H1 (cell line): ENCODE data around the gene ADGB. TPM values are rescaled to one million over a fixed set of nuclear protein-coding genes. Genes with fewer than 3 reads are reported as not detected.

Source experiments
- CTCF ChIA-PET: fragments of 300-600 bp; sonication (Branson Sonifier 250); formaldehyde crosslinking; loops from one replicate; lab custom pipeline; 2021; ENCODE audit not compliant: partially characterized antibody; lab: Charles Lee
- POLR2A ChIA-PET: fragments of 300-600 bp; sonication (Branson Sonifier 250); formaldehyde crosslinking; loops from one replicate; lab custom pipeline; 2021; ENCODE audit warnings: inconsistent platforms; ENCODE audit not compliant: partially characterized antibody; lab: Charles Lee
- DNase-seq, 2 experiments: peaks; one replicate each; pipeline versions ENCODE4 v3.0.0 to v3.0.0-alpha.2; 2010 to 2022; ENCODE audit warnings: low spot score in 2 of 2, low read depth in 1 of 2, mixed read lengths in 1 of 2
- FAIRE-seq: peaks from 2 replicates; lab custom pipeline; 2011; peaks lifted over from hg19 to GRCh38; lab: Jason Lieb, UNC
- H2AFZ ChIP-seq: 2 replicates; pipeline ENCODE4 v1.8.1; 2012; ENCODE audit warnings: low read length, inconsistent platforms
- H2AK5ac ChIP-seq: 2 replicates; pipeline ENCODE4 v1.6.1; 2013; ENCODE audit warnings: low read depth, low read length
- H2BK120ac ChIP-seq: replicated peaks from 2 replicates; pipeline ENCODE3; 2013; ENCODE audit warnings: low read depth, low read length, inconsistent platforms
- H2BK12ac ChIP-seq: 2 replicates; pipeline ENCODE4 v1.6.1; 2013; ENCODE audit warnings: low read depth, low read length
- H2BK15ac ChIP-seq: 2 replicates; pipeline ENCODE4 v1.6.1; 2013; ENCODE audit warnings: low read length
- H2BK20ac ChIP-seq: 2 replicates; pipeline ENCODE4 v1.6.1; 2013; ENCODE audit warnings: low read length
- H2BK5ac ChIP-seq: 2 replicates; pipeline ENCODE4 v1.6.1; 2013; ENCODE audit warnings: low read depth, low read length
- H3K14ac ChIP-seq: 2 replicates; pipeline ENCODE4 v1.6.1; 2013; ENCODE audit warnings: inconsistent platforms; ENCODE audit not compliant: insufficient read length
- H3K18ac ChIP-seq: 2 replicates; pipeline ENCODE4 v1.6.1; 2013; ENCODE audit warnings: low read length; ENCODE audit errors: extremely low read depth
- H3K23ac ChIP-seq: 2 replicates; pipeline ENCODE4 v1.6.1; 2013; ENCODE audit warnings: inconsistent platforms; ENCODE audit not compliant: insufficient read length
- H3K23me2 ChIP-seq: 2 replicates; pipeline ENCODE4 v1.6.1; 2013; ENCODE audit warnings: low read depth, low read length
- H3K27ac ChIP-seq: 2 replicates; pipeline ENCODE4 v1.6.1; 2011; ENCODE audit warnings: low read depth, low read length, inconsistent platforms
- H3K27me3 ChIP-seq, 4 experiments: replicated peaks in 1 of 4; 1 replicate in 1 of 4; 2 replicates in 3 of 4; pipeline versions ENCODE4 v1.6.1 to v1.8.1; 2011 to 2013; ENCODE audit warnings: low read length in 3 of 4, mild to moderate bottlenecking in 3 of 4, inconsistent platforms in 2 of 4, mixed read lengths in 2 of 4, moderate library complexity in 1 of 4; ENCODE audit not compliant: control insufficient read depth in 3 of 4, insufficient read depth in 3 of 4; ENCODE audit errors: extremely low read depth in 1 of 4
- H3K36me3 ChIP-seq, 4 experiments: 2 replicates each; pipeline versions ENCODE4 v1.6.1 to v1.8.1; 2011 to 2013; ENCODE audit warnings: mild to moderate bottlenecking in 4 of 4, low read length in 3 of 4, moderate library complexity in 2 of 4, control low read depth in 1 of 4, inconsistent platforms in 1 of 4; ENCODE audit not compliant: insufficient read depth in 4 of 4, control insufficient read depth in 2 of 4
- H3K4ac ChIP-seq: replicated peaks from 2 replicates; pipeline ENCODE3; 2013; ENCODE audit warnings: low read length, low read depth, mixed read lengths, inconsistent platforms; ENCODE audit not compliant: insufficient read length
- H3K4me1 ChIP-seq, 4 experiments: replicated peaks in 1 of 4; 1 replicate in 1 of 4; 2 replicates in 3 of 4; pipeline versions ENCODE4 v1.6.1 to v1.8.1; 2011 to 2013; ENCODE audit warnings: low read length in 3 of 4, inconsistent platforms in 2 of 4, mixed read lengths in 1 of 4; ENCODE audit not compliant: insufficient read depth in 4 of 4, control insufficient read depth in 3 of 4
- H3K4me2 ChIP-seq, 2 experiments: 2 replicates each; pipeline versions ENCODE4 v1.6.1 to v1.8.1; 2011 to 2013; ENCODE audit warnings: low read depth in 2 of 2, low read length in 2 of 2, control low read depth in 1 of 2, inconsistent platforms in 1 of 2, mild to moderate bottlenecking in 1 of 2; ENCODE audit not compliant: insufficient read depth in 1 of 2
- H3K4me3 ChIP-seq, 4 experiments: fragments of 200-600, 300-600 bp in 1 of 4; sonication (generic), shearing (Covaris generic), sonication (Bioruptor Twin) in 1 of 4; 2 replicates each; pipeline versions ENCODE4 v1.5.1 to v1.8.1; 2011 to 2016; ENCODE audit warnings: low read length in 4 of 4, low read depth in 3 of 4, control low read depth in 2 of 4, inconsistent platforms in 2 of 4, mild to moderate bottlenecking in 2 of 4, mixed read lengths in 1 of 4, moderate library complexity in 1 of 4; ENCODE audit not compliant: insufficient read depth in 2 of 4; ENCODE audit errors: extremely low read depth in 1 of 4
- H3K56ac ChIP-seq: replicated peaks from 2 replicates; pipeline ENCODE3; 2013; ENCODE audit warnings: low read depth, mild to moderate bottlenecking, mixed read lengths, low read length, inconsistent platforms; ENCODE audit not compliant: insufficient read length
- H3K79me1 ChIP-seq: 2 replicates; pipeline ENCODE4 v1.6.1; 2013; ENCODE audit warnings: low read depth, low read length, control low read depth
- H3K79me2 ChIP-seq, 2 experiments: 2 replicates each; pipeline versions ENCODE4 v1.6.1 to v1.8.1; 2012 to 2013; ENCODE audit warnings: low read length in 2 of 2, mild to moderate bottlenecking in 2 of 2, inconsistent platforms in 1 of 2; ENCODE audit not compliant: insufficient read depth in 2 of 2, control insufficient read depth in 1 of 2
- H3K9ac ChIP-seq, 4 experiments: replicated peaks in 1 of 4; 1 replicate in 1 of 4; 2 replicates in 3 of 4; pipeline versions ENCODE4 v1.6.1 to v1.8.1; 2011 to 2013; ENCODE audit warnings: low read depth in 3 of 4, low read length in 3 of 4, control low read depth in 2 of 4, mild to moderate bottlenecking in 2 of 4, moderate library complexity in 2 of 4, inconsistent platforms in 1 of 4; ENCODE audit errors: extremely low read depth in 1 of 4
- H3K9me3 ChIP-seq, 2 experiments: 2 replicates each; pipeline versions ENCODE4 v1.6.1 to v1.8.1; 2012 to 2013; ENCODE audit warnings: mild to moderate bottlenecking in 2 of 2, moderate library complexity in 2 of 2, control low read depth in 1 of 2, inconsistent platforms in 1 of 2, low read depth in 1 of 2, low read length in 1 of 2, mixed read lengths in 1 of 2; ENCODE audit not compliant: insufficient read depth in 2 of 2
- H4K20me1 ChIP-seq, 2 experiments: replicated peaks in 1 of 2; 2 replicates each; pipeline versions ENCODE3 to v1.8.1; 2011 to 2013; ENCODE audit warnings: inconsistent platforms in 2 of 2, low read length in 2 of 2, mild to moderate bottlenecking in 1 of 2; ENCODE audit not compliant: insufficient read depth in 2 of 2, control insufficient read depth in 1 of 2
- H4K5ac ChIP-seq: 2 replicates; pipeline ENCODE4 v1.6.1; 2013; ENCODE audit warnings: low read length, low read depth, mixed read lengths, inconsistent platforms; ENCODE audit not compliant: insufficient read length
- H4K8ac ChIP-seq: 2 replicates; pipeline ENCODE4 v1.8.0; 2013; ENCODE audit warnings: mild to moderate bottlenecking, moderate library complexity, low read length, inconsistent platforms; ENCODE audit not compliant: insufficient read depth; ENCODE audit errors: extremely low read depth
- H4K91ac ChIP-seq: replicated peaks from 2 replicates; pipeline ENCODE3; 2013; ENCODE audit warnings: low read length, mixed read lengths, inconsistent platforms; ENCODE audit not compliant: insufficient read length
- ASH2L ChIP-seq: fragments of 200-600, 300-600 bp; sonication (generic); IDR thresholded peaks from one replicate; pipeline ENCODE4 v1.7.1; 2017; ENCODE audit warnings: low read length
- E2F6 ChIP-seq: IDR thresholded peaks from 2 replicates; pipeline ENCODE4 v1.6.1; 2012; ENCODE audit warnings: inconsistent platforms
- RFX5 ChIP-seq: IDR thresholded peaks from 2 replicates; pipeline ENCODE4 v1.6.1; 2011; ENCODE audit warnings: low read depth, low read length, improper control_type of control experiment, borderline replicate concordance
- WGBS, 2 experiments: shearing (Covaris generic) in 1 of 2; methylation state at CpG; one replicate each; pipeline versions ENCODE4 v1.1.6 to v1.1.7; 2013 to 2015; ENCODE audit warnings: low lambda C conversion rate in 2 of 2, mixed read lengths in 2 of 2, inconsistent platforms in 1 of 2, low coverage in 1 of 2, missing lambda C conversion rate in 1 of 2; ENCODE audit not compliant: insufficient replicate concordance in 2 of 2, insufficient coverage in 1 of 2, insufficient read length in 1 of 2; ENCODE audit errors: extremely low coverage in 1 of 2, missing lambda C conversion rate in 1 of 2; 5-methylcytosine and 5-hydroxymethylcytosine counted together
- polyA plus RNA-seq, 7 experiments: library from polyadenylated mRNA; depleted of rRNA in 3 of 7; stranded (reverse) in 5 of 7; unstranded in 2 of 7; fragments of >200 nt in 5 of 7; fragments of 200-250 nt in 2 of 7; gene quantifications; 1 replicate in 5 of 7; 2 replicates in 1 of 7; 4 replicates in 1 of 7; pipeline versions ENCODE4 v1.2.1 to v1.2.3, GENCODE V29; 2011 to 2013; ENCODE audit warnings: missing spikeins in 2 of 7, mixed read lengths in 2 of 7
- total RNA-seq: library from RNA; stranded (reverse); fragmentation: NEBNext Ultra II Directional; extraction: Animal tissue kit (Norgen Biotek cat#: 25700); gene quantifications from 2 replicates; pipeline ENCODE4 v1.2.1, GENCODE V29; 2021

ADGB gene
- total and polyA plus RNA-seq, 2 of the 8 experiments (the other 6 are each of a cell fraction or from before 2014, with no cell fraction given) = not detected

- Histone ChIP-seq H3K27me3 (peaks cover 0 to 1% (median 0%) of the 10 kb centered on the region in 4 experiments; a peak in 1 of 7 replicates), H4K20me1 (no peaks in the 10 kb centered on the region), H3K79me2 (no peaks in the 10 kb centered on the region), H3K4me2 (no peak overlapping the region), H2BK12ac (no peak overlapping the region), H3K4me3 (no peak overlapping the region), H4K5ac (no peak overlapping the region), H2BK20ac (no peak overlapping the region), H2AK5ac (no peak overlapping the region), H3K56ac (no peak overlapping the region), H4K91ac (no peak overlapping the region), H3K23ac (no peak overlapping the region), H3K36me3 (no peaks in the 10 kb centered on the region), H3K4ac (no peak overlapping the region), H4K8ac (no peak overlapping the region), H3K27ac (no peak overlapping the region), H3K9ac (no peak overlapping the region), H3K4me1 (no peaks in the 10 kb centered on the region), H2AFZ (peak overlapping the region; percentile 62; the same call in 1 of the 2 replicates), H3K79me1 (no peaks in the 10 kb centered on the region), H2BK5ac (no peak overlapping the region), H3K23me2 (no peaks in the 10 kb centered on the region), H2BK15ac (no peak overlapping the region), H3K18ac (no peak overlapping the region), H3K9me3 (no peaks in the 10 kb centered on the region), H2BK120ac (no peak overlapping the region), H3K14ac (no peak overlapping the region)
- 84% methylated on average over 8 of the region's 8 CpGs; no CpG with 5 or more reads in 1 of the 2 experiments for WGBS, 2 experiments
- ChIA-PET POLR2A (no interaction called here), CTCF (no interaction called here)
- DNase-seq (no peak), FAIRE-seq (peak; percentile 48)
- TF ChIP-seq E2F6 (no peak), ASH2L (no peak), RFX5 (no peak)
These were observed 221.0 kb downstream of the ADGB start for GRCh38 chr6:146819596-146820320.
